Neural cell (in vitro differentiated cells): ENCODE measurements around the gene ADCK2.

Source experiments
- CTCF ChIP-seq: fragments of 450-650 bp; IDR thresholded peaks from 2 replicates; pipeline ENCODE4 v1.5.1; 2014; ENCODE audit warnings: antibody characterized with exemption, mild to moderate bottlenecking, moderate library complexity; ENCODE audit not compliant: poor library complexity, severe bottlenecking
- POLR2AphosphoS5 ChIP-seq: IDR thresholded peaks from 2 replicates; pipeline ENCODE4 v1.6.1; 2012
- REST ChIP-seq: IDR thresholded peaks from 2 replicates; pipeline ENCODE4 v1.6.1; 2012; ENCODE audit warnings: borderline replicate concordance
- SMC3 ChIP-seq: fragments of 450-650 bp; conservative IDR thresholded peaks from 2 replicates; pipeline ENCODE4 v1.6.1; 2014; ENCODE audit warnings: antibody characterized with exemption, mild to moderate bottlenecking, moderate library complexity; ENCODE audit not compliant: poor library complexity
- TAF1 ChIP-seq: IDR thresholded peaks from 2 replicates; pipeline ENCODE4 v1.6.1; 2012; ENCODE audit warnings: low read depth

- TF ChIP-seq CTCF (no peak), REST (no peak), POLR2AphosphoS5 (no peak), SMC3 (no peak), TAF1 (no peak)
Measured at GRCh38 chr7:140641524-140642195, 31.1 kb upstream of the ADCK2 start.
